ENCODE data around the gene SERPINB11. TPM values are rescaled to one million over a fixed set of nuclear protein-coding genes. Genes with fewer than 3 reads are reported as not detected.
"Not testable (repeated sequence)": the region's sequence is repeated elsewhere in the genome, so short reads cannot be mapped to it uniquely, and the experiment has no call there.

The SERPINB11 gene
- total RNA-seq, 1 donor from 2014 or later = not detected

DNA sequence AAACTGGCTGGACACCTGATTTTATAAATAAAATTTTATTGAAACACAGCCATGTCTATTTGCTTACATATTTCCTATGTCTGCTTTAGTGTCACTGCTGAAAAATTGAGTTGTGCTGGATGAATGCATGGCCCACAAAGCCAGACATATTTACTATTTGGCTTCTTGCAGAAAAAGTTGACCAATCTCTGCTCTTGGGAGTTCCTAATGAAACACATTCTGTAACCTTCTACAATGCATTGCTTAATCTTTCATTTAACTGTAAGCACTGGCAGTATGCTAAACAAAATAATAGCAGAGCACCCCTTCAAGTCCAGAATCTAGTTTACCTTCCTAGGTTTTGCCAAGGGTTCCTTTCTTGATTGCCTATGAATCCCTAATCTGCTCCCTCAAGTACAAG is 54.8 kb downstream of the SERPINB11 start:
- H3K27ac ChIP-seq = no peak overlapping the region
- H3K27me3 ChIP-seq = no peaks in the 10 kb centered on the region
- H3K4me1 ChIP-seq = no peaks in the 10 kb centered on the region
- H3K4me3 ChIP-seq = no peak overlapping the region
- DNase-seq (no peak), ATAC-seq (no peak)
- intact Hi-C loops (cut with DNase I) = no loop called here
- peaks cover 6% of the 10 kb centered on the region for H3K9me3 ChIP-seq
- TF ChIP-seq, protein P1, sequence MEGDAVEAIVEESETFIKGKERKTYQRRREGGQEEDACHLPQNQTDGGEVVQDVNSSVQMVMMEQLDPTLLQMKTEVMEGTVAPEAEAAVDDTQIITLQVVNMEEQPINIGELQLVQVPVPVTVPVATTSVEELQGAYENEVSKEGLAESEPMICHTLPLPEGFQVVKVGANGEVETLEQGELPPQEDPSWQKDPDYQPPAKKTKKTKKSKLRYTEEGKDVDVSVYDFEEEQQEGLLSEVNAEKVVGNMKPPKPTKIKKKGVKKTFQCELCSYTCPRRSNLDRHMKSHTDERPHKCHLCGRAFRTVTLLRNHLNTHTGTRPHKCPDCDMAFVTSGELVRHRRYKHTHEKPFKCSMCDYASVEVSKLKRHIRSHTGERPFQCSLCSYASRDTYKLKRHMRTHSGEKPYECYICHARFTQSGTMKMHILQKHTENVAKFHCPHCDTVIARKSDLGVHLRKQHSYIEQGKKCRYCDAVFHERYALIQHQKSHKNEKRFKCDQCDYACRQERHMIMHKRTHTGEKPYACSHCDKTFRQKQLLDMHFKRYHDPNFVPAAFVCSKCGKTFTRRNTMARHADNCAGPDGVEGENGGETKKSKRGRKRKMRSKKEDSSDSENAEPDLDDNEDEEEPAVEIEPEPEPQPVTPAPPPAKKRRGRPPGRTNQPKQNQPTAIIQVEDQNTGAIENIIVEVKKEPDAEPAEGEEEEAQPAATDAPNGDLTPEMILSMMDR (IDR thresholded peaks at IDR 0.05) = no peak
- H3K36me3 ChIP-seq = no peaks in the 10 kb centered on the region

DNA sequence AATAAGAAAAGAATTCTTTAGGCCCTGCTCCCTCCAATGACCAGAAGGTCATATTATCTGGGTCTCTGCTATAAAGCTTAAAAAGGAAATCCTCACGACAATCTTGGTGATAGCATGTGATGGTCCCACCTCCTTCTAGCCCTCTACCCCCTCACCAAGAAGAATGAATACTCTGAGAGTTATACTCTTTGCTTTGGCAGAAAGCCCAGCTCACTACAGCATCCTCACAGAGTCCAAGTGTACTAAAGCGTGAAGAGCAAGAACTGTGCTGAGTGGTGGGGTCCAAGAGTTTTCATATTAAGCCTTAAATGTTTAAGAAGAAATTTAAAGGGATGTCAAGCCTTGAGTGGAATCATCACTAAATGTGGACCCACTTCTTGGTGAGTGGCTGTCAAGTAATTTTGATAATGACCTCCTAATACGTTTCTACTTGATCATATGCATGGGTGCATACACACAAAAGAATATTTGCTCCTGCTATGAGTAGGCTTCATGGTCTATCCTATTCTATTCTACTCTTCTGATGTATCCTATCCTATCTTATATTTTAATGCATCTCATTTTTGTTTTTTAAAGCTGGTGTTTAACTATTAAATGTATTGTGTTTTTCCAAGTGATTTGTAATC is 56.0 kb downstream of the SERPINB11 start:
- Histone ChIP-seq H3K27me3 (no peaks in the 10 kb centered on the region), H3K27ac (no peak overlapping the region), H3K9me3 (peaks cover 6% of the 10 kb centered on the region), H3K4me1 (no peaks in the 10 kb centered on the region), H3K4me3 (no peak overlapping the region), H3K36me3 (no peaks in the 10 kb centered on the region)
- ATAC-seq (no peak), DNase-seq (no peak)
- TF ChIP-seq, protein P1 (IDR thresholded peaks at IDR 0.05) = no peak
- intact Hi-C loops (cut with DNase I) = no loop called here

DNA sequence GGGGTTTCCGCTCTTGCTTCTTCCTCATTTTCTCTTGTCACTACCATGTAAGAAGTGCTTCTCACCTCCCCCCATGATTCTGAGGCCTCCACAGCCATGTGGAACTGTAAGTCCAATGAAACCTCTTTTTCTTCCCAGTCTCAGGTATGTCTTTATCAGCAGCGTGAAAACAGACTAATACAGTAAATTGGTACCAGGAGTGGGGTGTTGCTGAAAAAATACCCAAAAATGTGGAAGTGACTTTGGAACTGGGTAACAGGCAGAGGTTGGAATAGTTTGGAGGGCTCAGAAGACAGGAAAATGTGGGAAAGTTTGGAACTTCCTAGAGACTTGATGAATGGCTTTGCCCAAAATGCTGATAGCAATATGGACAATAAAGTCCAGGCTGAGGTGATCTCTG is 57.0 kb downstream of the SERPINB11 start:
- H3K27ac ChIP-seq; H3K4me1 ChIP-seq; H3K36me3 ChIP-seq; intact Hi-C loops (cut with DNase I); H3K27me3 ChIP-seq; H3K4me3 ChIP-seq; DNase-seq; H3K9me3 ChIP-seq; ATAC-seq: not testable (repeated sequence)

DNA sequence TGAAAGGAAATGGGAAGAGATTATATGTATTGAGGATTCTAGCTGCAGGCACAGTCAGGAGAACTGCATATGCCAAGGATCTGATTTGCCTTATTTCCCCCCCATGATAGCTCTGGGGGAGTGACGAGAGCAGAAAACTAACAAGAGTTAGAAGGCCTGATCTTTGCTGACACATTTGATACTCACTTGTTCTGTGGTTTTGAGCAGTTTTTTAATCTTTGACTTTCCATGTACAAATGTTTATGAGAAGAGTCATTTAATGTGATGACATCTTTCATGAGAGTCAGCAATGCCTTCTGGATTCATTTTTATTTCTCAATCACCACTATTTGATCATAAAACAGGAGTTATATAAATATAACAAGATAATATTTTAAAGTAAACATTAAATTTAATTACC is 59.8 kb downstream of the SERPINB11 start:
- no peaks in the 10 kb centered on the region for H3K36me3 ChIP-seq
- ATAC-seq (no peak), DNase-seq (no peak)
- no peak overlapping the region for H3K4me3 ChIP-seq
- H3K9me3 ChIP-seq = peaks cover 6% of the 10 kb centered on the region
- H3K27ac ChIP-seq = no peak overlapping the region
- H3K27me3 ChIP-seq = no peaks in the 10 kb centered on the region
- intact Hi-C loops (cut with DNase I) = no loop called here
- TF ChIP-seq, protein P1 (IDR thresholded peaks at IDR 0.05) = no peak
- no peaks in the 10 kb centered on the region for H3K4me1 ChIP-seq

DNA sequence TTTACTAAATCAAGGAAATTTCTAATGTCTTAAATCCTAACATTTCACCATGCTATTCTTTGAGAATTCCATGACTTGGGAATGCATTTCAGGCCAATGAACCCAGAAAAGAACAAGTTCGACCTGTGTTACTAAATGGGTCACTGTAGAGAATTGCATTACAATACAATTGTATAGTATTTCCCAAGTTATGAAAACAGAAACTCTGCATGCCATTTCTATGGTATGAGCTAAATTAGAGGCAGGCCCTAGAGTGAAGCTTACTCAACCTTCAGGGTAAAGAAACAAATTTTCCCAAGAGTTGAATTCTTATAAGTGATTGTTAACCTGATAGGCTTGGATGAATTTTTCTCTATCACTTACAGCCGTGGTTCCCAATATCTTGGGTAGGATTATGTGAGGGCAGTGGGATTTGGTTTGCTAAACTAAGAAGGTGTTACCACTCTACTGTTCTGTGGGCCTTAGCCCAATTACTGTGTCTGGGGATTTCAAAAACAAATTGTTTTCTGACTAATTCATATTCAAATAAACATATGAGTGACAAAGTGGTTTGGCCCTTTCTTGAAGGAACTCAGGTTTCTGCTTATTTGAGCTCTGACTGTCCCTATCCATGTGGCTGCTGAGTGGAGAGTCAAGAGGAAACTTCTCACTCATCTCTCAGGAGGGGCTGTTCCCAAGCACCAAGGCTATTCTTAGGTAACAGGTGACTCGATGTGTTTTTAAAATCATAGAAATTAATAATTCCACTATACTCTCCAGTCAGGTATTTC is 61.3 kb downstream of the SERPINB11 start:
- no peak for ATAC-seq
- TF ChIP-seq, protein P1 (IDR thresholded peaks at IDR 0.05) = no peak
- Histone ChIP-seq H3K4me1 (no peaks in the 10 kb centered on the region), H3K9me3 (peaks cover 6% of the 10 kb centered on the region), H3K27me3 (no peaks in the 10 kb centered on the region), H3K27ac (no peak overlapping the region), H3K36me3 (no peaks in the 10 kb centered on the region), H3K4me3 (no peak overlapping the region)
- DNase-seq = no peak
- intact Hi-C loops (cut with DNase I) = no loop called here

DNA sequence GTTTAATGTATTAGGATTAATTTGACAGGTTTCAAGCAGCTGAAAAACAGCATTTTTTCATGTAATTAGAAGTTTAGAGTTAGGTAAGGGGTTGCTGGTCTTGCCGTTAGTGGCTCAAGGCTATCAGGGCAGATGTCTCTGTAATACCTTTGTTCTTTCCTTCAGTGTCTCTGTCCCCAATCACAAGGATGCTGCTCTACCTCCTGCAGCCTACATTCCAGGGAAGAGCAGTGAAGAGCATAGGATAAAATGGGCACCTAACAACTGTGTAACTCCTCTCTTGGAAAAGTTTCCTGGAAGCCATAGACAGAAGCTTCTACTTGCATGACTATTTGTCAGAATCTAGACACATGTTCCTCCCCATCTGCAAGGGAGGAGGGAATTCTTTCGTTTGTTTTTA is 63.1 kb downstream of the SERPINB11 start:
- intact Hi-C loops (cut with DNase I) = no loop called here
- no peak overlapping the region for H3K4me3 ChIP-seq
- DNase-seq (no peak), ATAC-seq (no peak)
- no peaks in the 10 kb centered on the region for H3K36me3 ChIP-seq
- no peaks in the 10 kb centered on the region for H3K27me3 ChIP-seq
- TF ChIP-seq, protein P1 (IDR thresholded peaks at IDR 0.05) = no peak
- no peak overlapping the region for H3K27ac ChIP-seq
- no peaks in the 10 kb centered on the region for H3K9me3 ChIP-seq
- H3K4me1 ChIP-seq = no peaks in the 10 kb centered on the region

All from upper lobe of right lung (tissue), 1 donor.